ENCODE results near the gene ERP44.

DNA sequence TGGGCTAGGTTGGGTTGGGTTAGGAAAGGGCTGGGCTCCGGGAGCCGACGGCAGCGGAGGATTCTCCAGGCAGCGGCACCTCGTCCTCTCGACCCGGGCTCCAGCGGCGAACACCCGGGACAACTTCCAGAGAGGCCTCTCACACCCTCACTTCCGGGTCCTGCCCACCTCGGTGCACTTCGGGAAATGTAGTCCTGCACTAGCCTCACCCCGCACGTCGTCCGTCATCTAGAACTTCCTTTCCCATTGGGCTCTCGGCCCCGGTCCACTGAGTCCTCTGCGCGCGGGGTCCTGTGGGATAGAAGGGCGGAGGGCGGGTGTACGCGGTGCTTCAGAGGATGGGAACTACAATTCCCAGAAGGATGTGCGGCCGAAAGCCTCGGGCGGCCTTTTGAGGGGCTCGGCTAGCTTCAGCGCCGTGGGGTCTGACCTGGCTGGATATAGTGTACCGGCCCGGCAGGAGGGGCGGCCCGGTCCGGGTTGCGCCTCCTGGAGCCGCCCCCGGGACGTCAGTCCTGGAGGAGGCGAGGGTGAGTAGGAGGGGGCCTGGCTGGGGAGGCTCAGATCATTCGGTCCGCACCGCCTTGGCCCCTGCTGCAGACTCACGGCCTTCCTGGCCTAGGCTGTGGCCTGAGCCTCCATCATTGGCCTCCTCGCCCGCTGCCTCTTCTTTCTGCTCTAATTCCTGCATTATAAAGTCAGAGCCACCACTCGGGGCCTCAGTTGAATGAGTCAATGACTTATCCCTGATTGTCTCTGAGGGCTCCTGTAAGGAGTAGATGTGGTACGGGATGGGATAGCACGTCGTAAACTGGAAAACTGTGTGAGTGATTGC is at the start of gene ERP44, which contains the start of gene INVS:
- no peak for TF ChIP-seq EZH2 (IDR thresholded peaks at IDR 0.05; ENCODE audit: low read length)
- TF ChIP-seq, protein P1, sequence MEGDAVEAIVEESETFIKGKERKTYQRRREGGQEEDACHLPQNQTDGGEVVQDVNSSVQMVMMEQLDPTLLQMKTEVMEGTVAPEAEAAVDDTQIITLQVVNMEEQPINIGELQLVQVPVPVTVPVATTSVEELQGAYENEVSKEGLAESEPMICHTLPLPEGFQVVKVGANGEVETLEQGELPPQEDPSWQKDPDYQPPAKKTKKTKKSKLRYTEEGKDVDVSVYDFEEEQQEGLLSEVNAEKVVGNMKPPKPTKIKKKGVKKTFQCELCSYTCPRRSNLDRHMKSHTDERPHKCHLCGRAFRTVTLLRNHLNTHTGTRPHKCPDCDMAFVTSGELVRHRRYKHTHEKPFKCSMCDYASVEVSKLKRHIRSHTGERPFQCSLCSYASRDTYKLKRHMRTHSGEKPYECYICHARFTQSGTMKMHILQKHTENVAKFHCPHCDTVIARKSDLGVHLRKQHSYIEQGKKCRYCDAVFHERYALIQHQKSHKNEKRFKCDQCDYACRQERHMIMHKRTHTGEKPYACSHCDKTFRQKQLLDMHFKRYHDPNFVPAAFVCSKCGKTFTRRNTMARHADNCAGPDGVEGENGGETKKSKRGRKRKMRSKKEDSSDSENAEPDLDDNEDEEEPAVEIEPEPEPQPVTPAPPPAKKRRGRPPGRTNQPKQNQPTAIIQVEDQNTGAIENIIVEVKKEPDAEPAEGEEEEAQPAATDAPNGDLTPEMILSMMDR (optimal IDR thresholded peaks at IDR 0.05 in 1 of 3, IDR thresholded peaks at IDR 0.05 in 1 of 3, conservative IDR thresholded peaks at IDR 0.05 in 1 of 3; ENCODE audit: extremely low read depth in 1 of 3, insufficient read depth in 2 of 3, low read length in 3 of 3), result no peak
